GM23338 (cell line): ENCODE measurements around the gene NEK6. TPM values are rescaled to one million over a fixed set of nuclear protein-coding genes. Genes with fewer than 3 reads are reported as not detected.

ENCODE experiments used
- ATAC-seq: fragments of 200-7000 bp; cut with Tn5 transposase; 3 replicates; pipeline ENCODE4 v1.9.1; 2020
- DNase-seq: peaks from one replicate; pipeline ENCODE4 v3.0.0-alpha.2; 2015; ENCODE audit warnings: low spot score
- H2AFZ ChIP-seq: fragments of 200-600 bp; sonication (generic); 2 replicates; pipeline ENCODE4 v1.8.0; 2016; ENCODE audit warnings: antibody characterized with exemption, mild to moderate bottlenecking, moderate library complexity
- H3F3A ChIP-seq: fragments of 200-600 bp; sonication (generic); replicated peaks from 2 replicates; pipeline ENCODE4 v1.8.0; 2017; ENCODE audit warnings: antibody characterized with exemption, mixed run types, low read depth
- H3K27ac ChIP-seq: fragments of 200-600 bp; sonication (generic); 2 replicates; pipeline ENCODE4 v1.6.1; 2016; ENCODE audit warnings: low read depth
- H3K27me3 ChIP-seq: fragments of 200-600 bp; sonication (generic); 2 replicates; pipeline ENCODE4 v1.8.0; 2016; ENCODE audit warnings: mild to moderate bottlenecking, mixed run types, moderate library complexity; ENCODE audit not compliant: insufficient read depth
- H3K36me3 ChIP-seq: fragments of 200-600 bp; sonication (generic); 2 replicates; pipeline ENCODE4 v1.8.0; 2016; ENCODE audit warnings: mild to moderate bottlenecking; ENCODE audit not compliant: insufficient read depth
- H3K4me1 ChIP-seq: fragments of 200-600 bp; sonication (generic); 2 replicates; pipeline ENCODE4 v1.8.0; 2016; ENCODE audit warnings: mild to moderate bottlenecking, moderate library complexity; ENCODE audit not compliant: insufficient read depth
- H3K4me2 ChIP-seq: fragments of 200-600 bp; sonication (generic); 2 replicates; pipeline ENCODE4 v1.7.1; 2017; ENCODE audit warnings: mixed run types
- H3K4me3 ChIP-seq: fragments of 200-600 bp; sonication (generic); 2 replicates; pipeline ENCODE4 v1.6.1; 2016; ENCODE audit warnings: mixed run types
- H3K79me2 ChIP-seq: fragments of 200-600 bp; sonication (generic); replicated peaks from 2 replicates; pipeline ENCODE4 v1.8.0; 2017; ENCODE audit warnings: mild to moderate bottlenecking; ENCODE audit not compliant: insufficient read depth
- H3K9me2 ChIP-seq: fragments of 200-600 bp; sonication (generic); 2 replicates; pipeline ENCODE4 v1.8.0; 2017; ENCODE audit not compliant: insufficient read depth
- H4K20me1 ChIP-seq: fragments of 200-600 bp; sonication (generic); replicated peaks from 2 replicates; pipeline ENCODE4 v1.8.0; 2017; ENCODE audit warnings: mild to moderate bottlenecking; ENCODE audit not compliant: insufficient read depth
- H3K27ac Mint-ChIP-seq: 2 replicates; pipeline ENCODE4 v1.8.0; 2020; ENCODE audit warnings: inconsistent platforms, mild to moderate bottlenecking, moderate library complexity, mixed read lengths
- H3K27me3 Mint-ChIP-seq: 3 replicates; pipeline ENCODE4 v1.8.0; 2022; ENCODE audit warnings: low read depth, mild to moderate bottlenecking, moderate library complexity, mixed read lengths, inconsistent platforms; ENCODE audit not compliant: insufficient read depth, poor library complexity
- H3K36me3 Mint-ChIP-seq: 3 replicates; pipeline ENCODE4 v1.8.0; 2021; ENCODE audit warnings: low read depth, mild to moderate bottlenecking, inconsistent platforms, moderate library complexity, mixed read lengths
- H3K4me1 Mint-ChIP-seq: 3 replicates; pipeline ENCODE4 v1.8.0; 2020; ENCODE audit warnings: mild to moderate bottlenecking, inconsistent platforms, mixed read lengths
- H3K4me3 Mint-ChIP-seq: 3 replicates; pipeline ENCODE4 v1.8.0; 2021; ENCODE audit warnings: moderate library complexity, mild to moderate bottlenecking, inconsistent platforms, mixed read lengths
- H3K9me3 Mint-ChIP-seq: 3 replicates; pipeline ENCODE4 v1.8.0; 2020; ENCODE audit warnings: moderate library complexity, mild to moderate bottlenecking, inconsistent platforms, mixed read lengths
- CREB1 ChIP-seq: fragments of 250-450 bp; sonication (Bioruptor Pico); IDR thresholded peaks from 2 replicates; pipeline ENCODE4 v1.5.0; 2020; ENCODE audit warnings: low read depth, mild to moderate bottlenecking, moderate library complexity
- CTCF ChIP-seq, 2 experiments: fragments of 200-600 bp in 1 of 2; sonication (generic) in 1 of 2; conservative IDR thresholded peaks; 2 replicates each; pipeline versions ENCODE4 v1.5.1 to v1.6.1; 2016 to 2017; ENCODE audit warnings: antibody characterized with exemption in 2 of 2, low read depth in 2 of 2, mild to moderate bottlenecking in 2 of 2, moderate library complexity in 1 of 2
- ETS1 ChIP-seq: IDR thresholded peaks from 2 replicates; pipeline ENCODE4 v1.6.1; 2016; ENCODE audit warnings: antibody characterized with exemption
- EZH2 ChIP-seq: fragments of 200-600 bp; sonication (generic); IDR thresholded peaks from one replicate; pipeline ENCODE4 v1.8.0; 2017; ENCODE audit warnings: antibody characterized with exemption, mild to moderate bottlenecking, low read depth; ENCODE audit not compliant: unreplicated experiment
- EZH2phosphoT487 ChIP-seq: fragments of 200-600 bp; sonication (generic); IDR thresholded peaks from one replicate; pipeline ENCODE4 v1.8.1; 2018; ENCODE audit warnings: antibody characterized with exemption; ENCODE audit not compliant: unreplicated experiment
- JUNB ChIP-seq: IDR thresholded peaks from one replicate; pipeline ENCODE4 v1.6.1; 2016; ENCODE audit warnings: antibody characterized with exemption; ENCODE audit not compliant: unreplicated experiment
- NANOG ChIP-seq: IDR thresholded peaks from 2 replicates; pipeline ENCODE4 v1.6.1; 2016; ENCODE audit warnings: antibody characterized with exemption, borderline replicate concordance
- POLR2AphosphoS5 ChIP-seq: IDR thresholded peaks from 2 replicates; pipeline ENCODE4 v1.6.1; 2016; ENCODE audit warnings: antibody characterized with exemption, low read depth
- REST ChIP-seq: IDR thresholded peaks from one replicate; pipeline ENCODE4 v1.6.1; 2018; ENCODE audit warnings: antibody characterized with exemption; ENCODE audit not compliant: unreplicated experiment
- STAT1 ChIP-seq: IDR thresholded peaks from one replicate; pipeline ENCODE4 v1.6.1; 2016; ENCODE audit warnings: antibody characterized with exemption; ENCODE audit not compliant: unreplicated experiment
- ZNF114 ChIP-seq: fragments of 250-450 bp; sonication (Bioruptor Pico); IDR thresholded peaks from 2 replicates; pipeline ENCODE4 v1.5.0; 2020; ENCODE audit warnings: mild to moderate bottlenecking, moderate library complexity
- ZNF331 ChIP-seq: fragments of 250-450 bp; sonication (Bioruptor Pico); IDR thresholded peaks from 2 replicates; pipeline ENCODE4 v1.5.0; 2020; ENCODE audit warnings: low read depth, mild to moderate bottlenecking, moderate library complexity
- ZNF462 ChIP-seq: fragments of 250-450 bp; sonication (Bioruptor Pico); IDR thresholded peaks from 2 replicates; pipeline ENCODE4 v1.5.0; 2020; ENCODE audit warnings: mild to moderate bottlenecking, moderate library complexity
- polyA plus RNA-seq: library from polyadenylated mRNA; unstranded; fragments of >200 nt; fragmentation: Nextera tagmentation; extraction: Ambion mirVana; gene quantifications from 2 replicates; pipeline ENCODE4 v1.2.1, GENCODE V29; 2016
- total RNA-seq: library from RNA; depleted of rRNA; stranded (reverse); fragments of >200 nt; shearing (Covaris generic); gene quantifications from 2 replicates; pipeline ENCODE4 v1.2.3, GENCODE V29; 2014

The NEK6 gene
- total and polyA plus RNA-seq, 2 experiments from 2014 or later: 8.1 to 11.2 TPM

GRCh38 chr9:124398191-124398935 lies 140.6 kb downstream of the NEK6 start:
- peaks cover 20% of the 10 kb centered on the region for H3K36me3 Mint-ChIP-seq
- Histone ChIP-seq H3K36me3 (no peaks in the 10 kb centered on the region; the same call in 1 of the 2 replicates), H3K27me3 (no peaks in the 10 kb centered on the region), H4K20me1 (peaks cover 41% of the 10 kb centered on the region), H3F3A (0 out of 2 replicates have a peak, but pooled peaks cover 2% of the 10 kb centered on the region), H3K79me2 (peaks cover 100% of the 10 kb centered on the region), H3K9me2 (no peaks in the 10 kb centered on the region), H3K4me2 (no peak overlapping the region), H2AFZ (no peak overlapping the region), H3K4me1 (peaks cover 23% of the 10 kb centered on the region), H3K4me3 (no peak overlapping the region), H3K27ac (no peak overlapping the region; the same call in 1 of the 2 replicates)
- ATAC-seq: no peak
- TF ChIP-seq NANOG (no peak), STAT1 (no peak), EZH2 (no peak), CREB1 (no peak), ZNF462 (CRISPR knock-in tag) (no peak), ZNF331 (CRISPR knock-in tag) (no peak), ETS1 (no peak), ZNF114 (CRISPR knock-in tag) (no peak), CTCF (conservative IDR thresholded peaks at IDR 0.05; ENCODE audit: low read depth in 2 of 2) (no peak), POLR2AphosphoS5 (no peak), JUNB (no peak), EZH2phosphoT487 (no peak), REST (no peak)
- no peak for DNase-seq
- no peak overlapping the region for H3K27ac Mint-ChIP-seq
- H3K4me1 Mint-ChIP-seq: peaks cover 37% of the 10 kb centered on the region
- H3K27me3 Mint-ChIP-seq: peaks cover 7% of the 10 kb centered on the region
- no peak overlapping the region for H3K4me3 Mint-ChIP-seq
- H3K9me3 Mint-ChIP-seq: no peaks in the 10 kb centered on the region
